Adrenal gland (tissue), 12 donors: ENCODE data around the gene RAMACL. TPM values are rescaled to one million over a fixed set of nuclear protein-coding genes. Genes with fewer than 3 reads are reported as not detected.

Source experiments
- DNase-seq, 7 donors: peaks; one replicate each; pipeline ENCODE4 v3.0.0-alpha.2; 2019 to 2020
- H3K27ac ChIP-seq, 5 donors: fragments of 200-600 bp; sonication (generic) in 4 of 5; 1 replicate in 3 of 5; 2 replicates in 2 of 5; pipeline versions ENCODE4 v1.5.1 to v1.8.0; 2016 to 2020; ENCODE audit warnings: mild to moderate bottlenecking in 1 of 5
- H3K27me3 ChIP-seq: fragments of 200-600 bp; 2 replicates; pipeline ENCODE4 v1.8.0; 2021
- H3K36me3 ChIP-seq, 2 donors: fragments of 200-600 bp; replicated peaks in 1 of 2; 1 replicate in 1 of 2; 2 replicates in 1 of 2; pipeline versions ENCODE4 v1.5.1 to v1.8.0; 2018 to 2022
- H3K4me1 ChIP-seq, 2 donors: fragments of 200-600 bp; replicated peaks in 1 of 2; 1 replicate in 1 of 2; 2 replicates in 1 of 2; pipeline versions ENCODE4 v1.5.1 to v1.8.0; 2018 to 2021
- H3K4me3 ChIP-seq, 4 donors: fragments of 200-600 bp; sonication (generic) in 3 of 4; one replicate each; pipeline ENCODE4 v1.5.1; 2016 to 2018
- H3K9me3 ChIP-seq, 3 donors: fragments of 200-600 bp; sonication (generic) in 1 of 3; replicated peaks in 1 of 3; 1 replicate in 2 of 3; 2 replicates in 1 of 3; pipeline versions ENCODE4 v1.5.1 to v1.8.0; 2016 to 2021
- POLR2A ChIP-seq, 2 donors: fragments of 450-650 bp; IDR thresholded peaks; one replicate each; pipeline ENCODE4 v1.6.1; 2017; ENCODE audit warnings: antibody characterized with exemption in 2 of 2, mild to moderate bottlenecking in 2 of 2, moderate library complexity in 1 of 2
- WGBS, 4 donors: extraction: QIAGEN DNeasy Blood & Tissue Kit in 2 of 4; methylation state at CpG; one replicate each; pipeline versions ENCODE4 v1.1.5 to v1.1.7; 2013 to 2017; 5-methylcytosine and 5-hydroxymethylcytosine counted together
- intact Hi-C, 2 donors: fragments of 100-400 bp; cut with DNase I; formaldehyde crosslinking; loops; one replicate each; pipeline versions ENCODE4 v1.14.1 to v1.15.0; 2022 to 2023
- polyA plus RNA-seq, 3 donors: library from polyadenylated mRNA; stranded (reverse); fragments of 200-250 nt in 2 of 3; fragments of 350-450 nt in 1 of 3; fragmentation: Illumina TruSeq in 1 of 3; extraction: RNeasy Lipid Tissue Mini Kit (QIAGEN cat#74804) in 1 of 3; gene quantifications; one replicate each; pipeline ENCODE4 v1.2.3, GENCODE V29; 2013 to 2014
- total RNA-seq, 9 donors: library from RNA; depleted of rRNA in 4 of 9; stranded (reverse); fragments of >200 nt in 4 of 9; fragments of 120-200 nt in 1 of 9; fragmentation: NEBNext Ultra II Directional in 1 of 9; extraction: Animal tissue kit (Norgen Biotek cat#: 25700) in 1 of 9; gene quantifications; one replicate each; pipeline versions ENCODE4 v1.1.0 to v1.2.4, GENCODE V29; 2013 to 2023
- TF ChIP-seq, protein P1 (sequence below), 6 experiments: fragments of 450-650 bp in 4 of 6; fragments of 200-600 bp in 2 of 6; sonication (generic) in 1 of 6; IDR thresholded peaks; 1 replicate in 5 of 6; 2 replicates in 1 of 6; pipeline versions ENCODE4 v1.5.1 to v1.8.0; 2016 to 2021; ENCODE audit warnings: antibody characterized with exemption in 6 of 6, mild to moderate bottlenecking in 2 of 6, moderate library complexity in 1 of 6
- donor health status: healthy with polysubstance abuse.
- donor health status: Bipolar disorder and iron deficiency.
- donor health status: DM: yes; HTN: yes; CAD: no.
- donor health status: DM: no; HTN: no; CAD: no.
- donor health status: DM: no; HTN: no; CAD: no.
- donor health status: DM: yes; HTN: yes; CAD: no.

Gene RAMACL
- total and polyA plus RNA-seq, 12 donors, result 0.14 to 4.2 (median 0.46) TPM

DNA sequence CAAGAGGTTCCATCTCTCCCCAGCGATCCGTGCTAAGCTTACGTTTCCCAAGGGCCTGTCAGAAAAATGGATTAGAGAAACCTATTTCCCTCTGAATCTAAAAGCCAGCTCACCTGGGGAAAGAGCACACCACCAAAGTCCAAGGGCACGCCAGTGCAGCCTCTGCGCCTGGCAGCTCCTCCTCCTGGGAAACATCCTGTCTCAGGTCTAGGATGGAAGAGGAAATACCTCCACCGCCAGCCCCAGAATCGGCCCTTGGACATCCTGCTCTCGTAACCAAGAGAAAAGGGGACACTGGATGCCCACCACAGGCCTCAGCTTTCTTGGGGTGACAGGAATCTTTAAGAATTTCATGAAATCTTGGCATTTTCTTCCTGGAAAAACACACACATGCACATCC lies 18.7 kb downstream of the RAMACL start:
- H3K27ac ChIP-seq, result no peak overlapping the region
- no peaks in the 10 kb centered on the region for H3K36me3 ChIP-seq
- H3K9me3 ChIP-seq, result no peaks in the 10 kb centered on the region
- peak in 1 of 7 donors; percentile 13 for DNase-seq
- WGBS, 4 donors, result 85 to 94% (median 88%) methylated on average over 7 to 8 of the region's 8 CpGs
- no peak for TF ChIP-seq POLR2A (IDR thresholded peaks at IDR 0.05)
- TF ChIP-seq, protein P1, sequence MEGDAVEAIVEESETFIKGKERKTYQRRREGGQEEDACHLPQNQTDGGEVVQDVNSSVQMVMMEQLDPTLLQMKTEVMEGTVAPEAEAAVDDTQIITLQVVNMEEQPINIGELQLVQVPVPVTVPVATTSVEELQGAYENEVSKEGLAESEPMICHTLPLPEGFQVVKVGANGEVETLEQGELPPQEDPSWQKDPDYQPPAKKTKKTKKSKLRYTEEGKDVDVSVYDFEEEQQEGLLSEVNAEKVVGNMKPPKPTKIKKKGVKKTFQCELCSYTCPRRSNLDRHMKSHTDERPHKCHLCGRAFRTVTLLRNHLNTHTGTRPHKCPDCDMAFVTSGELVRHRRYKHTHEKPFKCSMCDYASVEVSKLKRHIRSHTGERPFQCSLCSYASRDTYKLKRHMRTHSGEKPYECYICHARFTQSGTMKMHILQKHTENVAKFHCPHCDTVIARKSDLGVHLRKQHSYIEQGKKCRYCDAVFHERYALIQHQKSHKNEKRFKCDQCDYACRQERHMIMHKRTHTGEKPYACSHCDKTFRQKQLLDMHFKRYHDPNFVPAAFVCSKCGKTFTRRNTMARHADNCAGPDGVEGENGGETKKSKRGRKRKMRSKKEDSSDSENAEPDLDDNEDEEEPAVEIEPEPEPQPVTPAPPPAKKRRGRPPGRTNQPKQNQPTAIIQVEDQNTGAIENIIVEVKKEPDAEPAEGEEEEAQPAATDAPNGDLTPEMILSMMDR (IDR thresholded peaks at IDR 0.05), result no peak
- intact Hi-C loops, result no loop called here
- H3K4me3 ChIP-seq, result no peak overlapping the region
- no peaks in the 10 kb centered on the region for H3K4me1 ChIP-seq
- no peaks in the 10 kb centered on the region for H3K27me3 ChIP-seq

DNA sequence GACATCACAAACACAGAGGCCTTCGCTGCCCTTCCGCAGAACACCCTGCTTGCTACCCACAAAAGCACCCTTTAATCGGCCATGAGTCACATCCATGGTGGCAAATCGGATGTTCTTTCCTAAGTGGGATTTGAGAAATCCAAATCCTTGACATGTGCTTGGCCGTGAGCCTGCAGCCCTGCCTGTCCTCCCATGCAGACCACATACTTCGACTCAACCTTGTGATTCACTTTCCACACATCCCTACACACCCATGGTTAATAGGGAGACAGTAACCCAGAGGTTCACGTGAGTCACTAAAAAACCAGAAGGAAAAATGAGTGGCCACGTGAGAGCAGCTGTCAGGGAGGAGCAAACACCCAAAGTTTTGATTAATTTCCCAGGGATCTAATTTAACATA lies 19.4 kb downstream of the RAMACL start:
- whole genome bisulfite sequencing, 4 donors, result 76 to 83% (median 80%) methylated on average over 8 of the region's 8 CpGs
- intact Hi-C loops, result no loop called here
- no peak overlapping the region for H3K27ac ChIP-seq
- H3K4me1 ChIP-seq, result no peaks in the 10 kb centered on the region
- H3K36me3 ChIP-seq, result no peaks in the 10 kb centered on the region
- H3K27me3 ChIP-seq, result no peaks in the 10 kb centered on the region
- TF ChIP-seq, protein P1 (IDR thresholded peaks at IDR 0.05), result no peak
- TF ChIP-seq POLR2A (IDR thresholded peaks at IDR 0.05), result no peak
- H3K4me3 ChIP-seq, result no peak overlapping the region
- H3K9me3 ChIP-seq, result no peaks in the 10 kb centered on the region
- peak in 1 of 7 donors; percentile 20 for DNase-seq

DNA sequence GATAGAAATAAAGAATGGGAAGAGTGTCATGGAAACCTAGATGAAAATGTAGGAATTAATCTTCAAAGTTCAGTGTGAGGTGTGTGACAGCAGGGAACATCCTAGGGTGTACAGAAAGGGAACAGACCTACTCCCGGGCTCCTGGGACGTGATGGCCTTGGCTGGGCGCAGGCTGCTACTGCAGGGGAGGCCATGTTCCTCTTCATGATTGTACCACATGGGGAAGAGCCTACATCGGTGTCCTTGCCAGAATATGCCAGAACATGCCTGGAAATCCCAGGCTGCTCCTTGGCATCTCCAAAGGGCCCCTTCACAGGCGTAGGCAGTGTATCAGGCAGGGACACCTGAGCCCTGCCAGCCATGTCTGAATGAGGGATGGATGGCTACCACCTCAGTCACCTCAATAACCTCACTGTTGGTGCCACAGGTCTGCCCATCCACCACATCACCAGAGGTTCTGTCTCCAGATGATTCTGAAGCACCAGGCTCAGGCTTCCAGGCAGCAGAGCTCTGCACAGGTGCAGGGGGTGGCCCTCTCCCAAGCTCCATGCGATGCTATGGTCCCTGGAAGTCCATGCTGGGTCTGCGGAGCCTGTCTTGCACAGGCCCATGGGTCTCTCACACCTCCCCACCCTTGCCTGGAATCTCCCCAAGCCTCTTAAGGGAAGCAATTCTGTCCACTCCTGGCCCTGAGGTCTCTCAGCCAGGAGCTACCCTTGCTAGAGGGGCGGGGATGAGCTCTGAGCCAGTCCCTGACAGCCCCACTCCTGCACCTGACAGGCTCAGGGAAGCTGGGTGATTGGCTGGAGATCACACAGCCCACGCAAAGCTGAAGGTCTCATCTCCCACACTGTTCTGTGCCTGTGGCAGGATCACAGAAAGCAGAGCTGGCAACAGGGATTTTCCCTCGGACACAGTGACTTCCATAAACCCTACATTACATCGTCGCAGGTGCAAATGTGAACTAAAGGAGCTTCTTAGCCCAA lies 20.2 kb downstream of the RAMACL start:
- H3K4me1 ChIP-seq, result no peaks in the 10 kb centered on the region
- H3K27ac ChIP-seq, result no peak overlapping the region
- intact Hi-C loops, result no loop called here
- no peaks in the 10 kb centered on the region for H3K9me3 ChIP-seq
- H3K27me3 ChIP-seq, result no peaks in the 10 kb centered on the region
- TF ChIP-seq, protein P1 (IDR thresholded peaks at IDR 0.05), result no peak
- TF ChIP-seq POLR2A (IDR thresholded peaks at IDR 0.05), result no peak
- WGBS, 4 donors, result 84 to 97% (median 94%) methylated on average over 8 to 12 of the region's 12 CpGs
- no peaks in the 10 kb centered on the region for H3K36me3 ChIP-seq
- H3K4me3 ChIP-seq, result no peak overlapping the region
- DNase-seq, result peak in 1 of 7 donors; percentile 37

DNA sequence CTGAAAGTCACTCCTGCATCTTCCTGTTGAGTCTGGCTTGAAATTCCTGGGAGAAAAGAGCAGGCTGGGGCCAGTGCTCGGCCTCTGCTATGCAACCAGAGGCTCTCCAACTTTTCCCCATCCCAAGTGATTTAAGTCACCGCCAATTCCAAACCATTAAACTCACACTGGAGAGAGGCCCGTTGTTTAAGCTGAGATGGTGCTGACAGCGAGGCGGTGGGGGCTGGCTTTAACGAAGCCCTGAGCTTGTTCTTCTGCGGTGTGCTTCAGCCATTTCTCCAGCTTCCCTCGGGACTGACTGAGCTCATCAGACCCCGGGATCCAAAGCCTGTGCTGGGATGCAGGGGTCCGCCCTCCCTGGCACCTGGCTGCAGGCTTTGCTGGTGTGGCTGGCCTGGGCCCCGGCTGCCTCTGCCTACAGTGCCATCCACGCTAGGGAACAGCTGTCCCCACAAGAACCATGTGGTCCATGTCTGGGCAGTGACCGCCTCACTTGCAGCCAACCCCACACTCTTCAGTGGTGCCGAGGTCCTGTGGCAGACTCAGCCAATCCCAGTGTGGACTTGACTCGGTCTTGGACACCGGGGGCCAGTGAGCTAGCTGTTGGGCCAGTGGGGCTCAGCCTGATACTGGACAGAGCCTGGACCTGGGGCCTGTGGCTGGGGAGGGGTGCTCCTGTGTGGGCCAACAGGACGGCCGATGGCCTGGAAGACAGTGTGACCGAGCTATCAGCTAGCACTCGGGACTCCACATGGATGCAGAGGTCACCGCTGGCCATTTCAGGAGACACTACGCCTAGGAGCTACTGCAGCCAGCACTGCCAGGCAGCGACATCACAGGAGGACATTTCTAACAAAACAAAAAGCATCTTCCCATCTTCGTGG lies 21.2 kb downstream of the RAMACL start:
- WGBS, 4 donors, result 80 to 92% (median 91%) methylated on average over 9 to 24 of the region's 24 CpGs
- H3K4me1 ChIP-seq, result no peaks in the 10 kb centered on the region
- peak in 1 of 7 donors; percentile 45 for DNase-seq
- H3K9me3 ChIP-seq, result no peaks in the 10 kb centered on the region
- H3K27me3 ChIP-seq, result no peaks in the 10 kb centered on the region
- H3K36me3 ChIP-seq, result no peaks in the 10 kb centered on the region
- intact Hi-C loops, result no loop called here
- TF ChIP-seq, protein P1 (IDR thresholded peaks at IDR 0.05), result no peak
- H3K27ac ChIP-seq, result no peak overlapping the region
- H3K4me3 ChIP-seq, result no peak overlapping the region
